Large intestine (tissue), 12 donors: ENCODE data around the gene SVIP. TPM values are rescaled to one million over a fixed set of nuclear protein-coding genes. Genes with fewer than 3 reads are reported as not detected.

Experiments
- DNase-seq, 2 donors: peaks; one replicate each; pipeline versions ENCODE4 v3.0.0 to v3.0.0-alpha.2; 2013
- H3K27ac ChIP-seq: one replicate; pipeline ENCODE4 v1.5.1; 2013; ENCODE audit warnings: low read length
- H3K27me3 ChIP-seq: 2 replicates; pipeline ENCODE4 v1.6.1; 2013; ENCODE audit warnings: low read length; ENCODE audit not compliant: control insufficient read depth, insufficient read depth
- H3K36me3 ChIP-seq: 2 replicates; pipeline ENCODE4 v1.6.1; 2013; ENCODE audit warnings: low read length; ENCODE audit not compliant: control insufficient read depth, insufficient read depth
- H3K4me1 ChIP-seq: one replicate; pipeline ENCODE4 v1.6.1; 2013; ENCODE audit warnings: low read length; ENCODE audit not compliant: control insufficient read depth, insufficient read depth
- H3K4me3 ChIP-seq: one replicate; pipeline ENCODE4 v1.5.1; 2013; ENCODE audit warnings: low read length
- H3K9me3 ChIP-seq: one replicate; pipeline ENCODE4 v1.6.1; 2013; ENCODE audit warnings: mild to moderate bottlenecking, low read depth, low read length, moderate library complexity; ENCODE audit not compliant: control insufficient read depth
- WGBS: methylation state at CpG from one replicate; pipeline ENCODE4 v1.1.5; 2013; ENCODE audit warnings: low lambda C conversion rate; ENCODE audit not compliant: insufficient coverage; 5-methylcytosine and 5-hydroxymethylcytosine counted together
- long read RNA-seq, 11 donors: transcript quantifications; one replicate each; lab custom pipeline, GENCODE V29; 2026
- polyA plus RNA-seq: library from polyadenylated mRNA; unstranded; fragments of 120-200 nt; gene quantifications from one replicate; pipeline ENCODE4 v1.2.1, GENCODE V29; 2013

Gene SVIP
- polyA plus RNA-seq, result 28.7 TPM
- long read RNA-seq, donor 1, full-length matches to known transcripts, result 11 of 11 reads
- long read RNA-seq, donor 1, partial matches to known transcripts, result 0 of 11 reads
- long read RNA-seq, donor 1, other reads (novel, unspliced or antisense), result 0 of 11 reads
- long read RNA-seq, donor 2, full-length matches to known transcripts, result 44 of 44 reads
- long read RNA-seq, donor 2, partial matches to known transcripts, result 0 of 44 reads
- long read RNA-seq, donor 2, other reads (novel, unspliced or antisense), result 0 of 44 reads
- long read RNA-seq, donor 3, result 0 reads
- long read RNA-seq, donor 4, full-length matches to known transcripts, result 3 of 3 reads
- long read RNA-seq, donor 4, partial matches to known transcripts, result 0 of 3 reads
- long read RNA-seq, donor 4, other reads (novel, unspliced or antisense), result 0 of 3 reads
- long read RNA-seq, donor 5, full-length matches to known transcripts, result 23 of 23 reads
- long read RNA-seq, donor 5, partial matches to known transcripts, result 0 of 23 reads
- long read RNA-seq, donor 5, other reads (novel, unspliced or antisense), result 0 of 23 reads
- long read RNA-seq, donor 6, full-length matches to known transcripts, result 15 of 15 reads
- long read RNA-seq, donor 6, partial matches to known transcripts, result 0 of 15 reads
- long read RNA-seq, donor 6, other reads (novel, unspliced or antisense), result 0 of 15 reads
- long read RNA-seq, donor 7, full-length matches to known transcripts, result 6 of 6 reads
- long read RNA-seq, donor 7, partial matches to known transcripts, result 0 of 6 reads
- long read RNA-seq, donor 7, other reads (novel, unspliced or antisense), result 0 of 6 reads
- long read RNA-seq, donor 8, full-length matches to known transcripts, result 24 of 24 reads
- long read RNA-seq, donor 8, partial matches to known transcripts, result 0 of 24 reads
- long read RNA-seq, donor 8, other reads (novel, unspliced or antisense), result 0 of 24 reads
- long read RNA-seq, donor 9, full-length matches to known transcripts, result 23 of 23 reads
- long read RNA-seq, donor 9, partial matches to known transcripts, result 0 of 23 reads
- long read RNA-seq, donor 9, other reads (novel, unspliced or antisense), result 0 of 23 reads
- long read RNA-seq, donor 10, full-length matches to known transcripts, result 30 of 30 reads
- long read RNA-seq, donor 10, partial matches to known transcripts, result 0 of 30 reads
- long read RNA-seq, donor 10, other reads (novel, unspliced or antisense), result 0 of 30 reads
- long read RNA-seq, donor 11, full-length matches to known transcripts, result 36 of 36 reads
- long read RNA-seq, donor 11, partial matches to known transcripts, result 0 of 36 reads
- long read RNA-seq, donor 11, other reads (novel, unspliced or antisense), result 0 of 36 reads

- Histone ChIP-seq H3K4me1 (peaks cover 6% of the 10 kb centered on the region), H3K36me3 (peaks cover 5% of the 10 kb centered on the region), H3K4me3 (peak within 1 kb of the TSS; percentile 92), H3K27me3 (no peaks in the 10 kb centered on the region), H3K9me3 (no peaks in the 10 kb centered on the region), H3K27ac (peak within 1 kb of the TSS; percentile 93)
- DNase-seq, result peak; percentile 93 to 95
- WGBS, result no CpG with 5 or more reads among the region's 79 CpGs
These were observed at the start of gene SVIP for GRCh38 chr11:22829231-22830081. Gene SVIP (minus strand): TSS chr11:22829801. CDS start chr11:22829748, 53 bp downstream.

GRCh38 chr11:22878604-22879003, 49.0 kb upstream of the SVIP start:
- Histone ChIP-seq H3K36me3 (no peaks in the 10 kb centered on the region), H3K9me3 (no peaks in the 10 kb centered on the region), H3K4me3 (no peak overlapping the region), H3K27ac (no peak overlapping the region), H3K4me1 (peaks cover 4% of the 10 kb centered on the region), H3K27me3 (no peaks in the 10 kb centered on the region)
- DNase-seq, result peak in 1 of 2 donors; percentile 3

DNA sequence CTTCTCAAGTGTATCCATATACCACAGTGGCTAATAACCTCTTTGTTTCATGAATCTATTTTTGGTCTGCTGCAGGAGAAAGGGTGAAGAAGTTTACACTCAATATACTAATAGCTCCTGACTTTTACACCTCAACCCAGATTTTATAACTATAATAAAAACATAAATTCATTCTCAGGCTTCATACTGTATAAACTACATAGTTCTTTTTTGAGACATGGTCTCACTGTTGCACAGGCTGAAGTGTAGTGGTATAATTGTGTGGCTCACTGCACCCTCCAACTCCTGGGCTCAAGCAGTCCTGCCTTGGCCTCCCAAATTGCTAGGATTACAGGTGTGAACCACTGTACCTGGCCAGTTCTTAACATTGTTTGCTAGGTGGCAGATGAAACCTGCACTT, 48.4 kb upstream of the SVIP start:
- H3K27me3 ChIP-seq, result no peaks in the 10 kb centered on the region
- no peaks in the 10 kb centered on the region for H3K36me3 ChIP-seq
- H3K9me3 ChIP-seq, result no peaks in the 10 kb centered on the region
- no peak overlapping the region for H3K4me3 ChIP-seq
- peaks cover 4% of the 10 kb centered on the region for H3K4me1 ChIP-seq
- H3K27ac ChIP-seq, result no peak overlapping the region
- peak in 1 of 2 donors; percentile 29 for DNase-seq

DNA sequence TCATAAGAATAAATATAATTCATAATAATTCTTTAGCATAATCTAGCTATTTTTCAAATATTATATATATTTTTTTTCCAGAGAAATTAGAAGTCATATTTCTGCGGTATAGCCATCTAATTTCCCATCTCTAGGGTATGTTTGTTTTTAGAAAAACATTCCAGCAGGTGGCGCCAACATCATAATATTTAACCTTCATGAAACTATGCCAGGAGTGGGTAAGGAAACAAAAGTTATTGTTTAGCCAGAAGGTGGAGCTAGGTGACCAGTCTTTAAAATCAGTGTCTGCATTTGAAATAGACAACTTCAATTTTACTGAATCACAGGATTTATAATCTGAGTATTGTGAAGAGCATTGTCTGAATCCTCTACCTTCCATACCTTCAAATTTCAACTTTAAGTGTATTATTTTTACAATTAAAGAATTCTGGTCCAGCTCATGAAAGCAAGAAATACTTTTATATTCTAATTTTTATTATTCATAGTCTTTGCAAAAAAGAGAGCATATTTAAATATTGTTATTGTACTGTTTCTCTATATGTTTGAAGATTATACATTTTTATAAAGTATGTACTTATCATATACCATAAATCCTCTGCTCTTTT, 46.4 kb upstream of the SVIP start:
- no peaks in the 10 kb centered on the region for H3K27me3 ChIP-seq
- no peaks in the 10 kb centered on the region for H3K9me3 ChIP-seq
- no CpG with 5 or more reads among the region's 2 CpGs for WGBS
- no peak overlapping the region for H3K27ac ChIP-seq
- peak; percentile 72 to 74 for DNase-seq
- peaks cover 4% of the 10 kb centered on the region for H3K4me1 ChIP-seq
- H3K36me3 ChIP-seq, result no peaks in the 10 kb centered on the region
- no peak overlapping the region for H3K4me3 ChIP-seq

DNA sequence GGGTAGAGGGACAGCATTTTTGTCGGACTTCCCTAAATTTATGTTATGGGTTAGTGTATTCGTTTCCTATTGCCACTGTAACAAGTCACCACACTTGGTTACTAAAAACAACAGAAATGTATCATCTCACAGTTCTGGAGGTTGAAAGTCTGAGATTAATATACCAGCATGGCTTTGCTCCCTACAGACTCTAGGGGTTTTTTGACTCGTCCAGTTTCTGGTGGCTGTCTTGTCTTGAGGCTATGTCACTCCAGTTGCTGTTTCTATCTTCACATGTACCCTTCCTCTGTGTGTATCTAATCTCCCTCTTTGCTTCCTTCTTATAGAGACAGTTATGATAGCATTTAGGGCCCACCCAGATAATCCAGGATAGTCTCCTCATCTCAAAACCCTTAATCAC, 39.7 kb upstream of the SVIP start:
- DNase-seq, result no peak
- Histone ChIP-seq H3K4me1 (no peaks in the 10 kb centered on the region), H3K9me3 (no peaks in the 10 kb centered on the region), H3K27me3 (no peaks in the 10 kb centered on the region), H3K4me3 (no peak overlapping the region), H3K27ac (no peak overlapping the region), H3K36me3 (no peaks in the 10 kb centered on the region)
- WGBS, result no CpG with 5 or more reads among the region's 3 CpGs

- no peaks in the 10 kb centered on the region for H3K27me3 ChIP-seq
- H3K27ac ChIP-seq, result no peak within 1 kb of the TSS
- DNase-seq, result no peak
- no peaks in the 10 kb centered on the region for H3K9me3 ChIP-seq
- no peaks in the 10 kb centered on the region for H3K36me3 ChIP-seq
- no peaks in the 10 kb centered on the region for H3K4me1 ChIP-seq
- no peak within 1 kb of the TSS for H3K4me3 ChIP-seq
- no CpG with 5 or more reads among the region's 4 CpGs for WGBS
These were observed 30.6 kb upstream of the SVIP start, which contains the start of gene CCDC179 for GRCh38 chr11:22860241-22860640. Gene CCDC179 (minus strand): TSS chr11:22860474. CDS start chr11:22860421, 53 bp downstream.

GRCh38 chr11:22859756-22860155, 30.2 kb upstream of the SVIP start:
- DNase-seq, result no peak
- no peaks in the 10 kb centered on the region for H3K36me3 ChIP-seq
- H3K9me3 ChIP-seq, result no peaks in the 10 kb centered on the region
- H3K4me3 ChIP-seq, result no peak overlapping the region
- no peaks in the 10 kb centered on the region for H3K4me1 ChIP-seq
- WGBS, result 80% methylated on average over 1 of the region's 6 CpGs
- no peak overlapping the region for H3K27ac ChIP-seq
- H3K27me3 ChIP-seq, result no peaks in the 10 kb centered on the region

DNA sequence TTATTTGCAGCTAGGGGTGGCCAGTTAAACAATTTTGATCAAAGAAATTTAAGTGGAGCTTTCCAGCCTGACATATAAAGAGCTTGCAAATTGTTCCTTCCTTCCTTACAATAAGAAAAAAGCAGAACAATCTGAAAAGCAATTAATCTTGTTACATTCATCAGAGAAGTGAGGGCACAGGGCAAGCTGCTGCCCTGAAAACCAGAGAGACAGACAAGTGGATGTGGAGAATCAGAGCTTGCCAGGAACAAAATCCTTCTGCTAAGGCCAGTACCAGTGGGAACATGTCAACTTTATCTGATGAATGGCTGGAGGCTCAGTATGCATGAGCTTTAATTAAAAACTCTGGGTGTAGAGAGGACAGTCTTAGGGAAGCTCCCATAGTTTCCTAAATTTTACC, 21.9 kb upstream of the SVIP start:
- no peaks in the 10 kb centered on the region for H3K4me1 ChIP-seq
- H3K27ac ChIP-seq, result no peak overlapping the region
- no peaks in the 10 kb centered on the region for H3K9me3 ChIP-seq
- H3K27me3 ChIP-seq, result no peaks in the 10 kb centered on the region
- no peak overlapping the region for H3K4me3 ChIP-seq
- no peak for DNase-seq
- H3K36me3 ChIP-seq, result no peaks in the 10 kb centered on the region

DNA sequence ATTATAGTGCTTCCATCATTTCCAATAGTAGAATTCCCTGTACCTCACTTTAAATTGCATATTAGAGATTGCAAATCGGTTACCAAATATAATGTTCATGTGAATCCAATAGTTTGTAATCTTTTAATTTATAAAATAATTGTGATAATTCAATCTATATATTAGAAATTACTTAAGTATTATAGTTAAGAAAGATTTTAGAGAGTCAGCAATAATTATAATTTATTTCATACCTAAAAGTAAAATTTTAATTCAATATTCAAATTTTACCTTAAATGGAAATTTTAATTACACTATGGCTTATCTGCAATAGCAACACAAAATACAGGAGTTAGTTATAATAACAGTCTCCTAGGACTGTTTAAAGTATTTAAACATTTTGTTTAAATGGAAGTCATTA, 17.1 kb upstream of the SVIP start:
- H3K27me3 ChIP-seq, result no peaks in the 10 kb centered on the region
- no peaks in the 10 kb centered on the region for H3K4me1 ChIP-seq
- H3K27ac ChIP-seq, result no peak overlapping the region
- H3K9me3 ChIP-seq, result no peaks in the 10 kb centered on the region
- no peak overlapping the region for H3K4me3 ChIP-seq
- no peaks in the 10 kb centered on the region for H3K36me3 ChIP-seq
- WGBS, result no CpG with 5 or more reads among the region's 1 CpG
- DNase-seq, result no peak
